Stimulated activated naive CD4-positive, alpha-beta T cell (primary cell): ENCODE data around the gene TMEM208.

Source experiments
- DNase-seq, 6 experiments: peaks; one replicate each; lab custom pipeline; 2025; lab: John Stamatoyannopoulos, UW

TMEM208 gene

DNA sequence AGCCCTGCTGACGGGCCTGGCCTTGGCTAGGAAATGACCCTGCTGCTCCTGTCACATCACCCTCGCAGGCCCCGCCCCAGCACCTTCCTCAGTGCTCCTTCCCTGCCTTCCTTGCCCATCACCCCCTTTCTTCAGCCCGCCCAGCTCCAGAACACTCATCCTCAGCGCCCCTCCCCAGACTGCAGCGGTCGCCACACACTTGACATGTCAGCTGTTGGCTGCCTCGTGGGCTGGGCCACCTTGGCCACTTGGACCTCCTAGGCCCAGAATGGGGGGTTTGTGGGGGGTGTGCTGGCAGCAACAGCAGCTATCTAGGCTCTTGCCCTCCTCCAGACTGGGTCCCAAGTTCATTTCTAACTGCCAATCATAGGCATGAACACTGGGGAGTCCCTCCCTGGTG lies 17.4 kb upstream of the TMEM208 start:
- no peak for DNase-seq

DNA sequence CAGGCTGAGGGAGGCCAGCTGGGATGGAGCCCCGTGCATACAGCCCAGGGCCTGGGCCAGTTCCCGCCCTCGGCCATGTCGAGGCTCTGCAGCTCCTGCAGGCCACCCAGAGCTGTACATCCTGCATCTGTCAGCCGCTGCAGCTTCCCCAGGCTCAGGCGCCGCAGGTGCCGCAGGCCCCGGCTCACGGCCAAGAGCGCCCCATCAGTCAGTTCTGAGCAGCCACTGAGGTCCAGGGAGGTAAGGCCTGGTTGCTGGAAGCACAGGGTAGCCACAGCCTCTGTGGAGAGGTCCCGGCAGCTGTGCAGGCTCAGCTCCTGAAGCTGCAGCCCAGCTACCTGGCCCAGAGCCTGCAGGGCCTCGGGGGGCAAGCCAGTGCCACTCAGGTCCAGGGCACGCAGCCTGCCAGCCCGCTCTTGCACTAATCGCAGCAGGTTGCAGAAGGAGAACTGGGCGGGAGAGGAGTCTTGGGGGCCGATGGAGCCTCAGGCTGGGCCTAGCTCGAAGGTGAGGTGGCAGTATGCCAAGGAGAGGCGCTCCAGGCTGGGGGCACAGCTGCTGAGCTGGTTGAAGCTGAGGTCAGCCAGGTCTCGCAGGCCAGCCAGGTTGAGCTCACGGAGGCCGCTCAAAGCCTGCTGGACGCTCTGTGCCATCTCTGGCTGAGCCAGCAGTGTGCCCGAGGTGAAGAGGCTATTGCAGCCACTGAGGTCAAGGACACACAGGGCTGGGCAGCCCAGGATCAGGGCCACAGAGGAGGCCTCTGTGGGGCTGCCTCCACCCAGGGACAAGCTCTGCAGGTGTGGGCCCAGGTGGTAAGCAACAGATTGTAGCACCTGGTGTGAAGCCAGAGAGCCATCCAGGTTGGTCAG lies 16.6 kb upstream of the TMEM208 start:
- no peak for DNase-seq

DNA sequence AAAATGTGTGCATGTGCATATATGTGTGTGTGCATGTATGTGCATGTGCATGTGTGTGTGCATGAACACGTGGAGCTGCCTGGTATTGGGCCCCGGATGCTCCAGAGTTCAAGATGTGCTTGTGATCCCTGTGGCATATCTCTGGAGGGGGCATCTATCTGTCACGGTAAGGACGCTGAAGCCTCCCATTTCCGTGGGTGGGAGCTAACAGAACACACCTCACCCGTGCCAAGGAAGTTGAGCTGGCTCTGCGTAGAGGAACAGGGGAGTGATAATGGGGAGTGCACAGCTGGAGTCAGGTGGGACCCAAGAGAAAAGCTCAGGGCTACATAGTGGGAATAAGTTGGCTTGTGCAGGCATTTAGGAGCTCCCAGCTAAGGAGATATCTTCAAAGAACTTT lies 15.3 kb upstream of the TMEM208 start:
- no peak for DNase-seq

DNA sequence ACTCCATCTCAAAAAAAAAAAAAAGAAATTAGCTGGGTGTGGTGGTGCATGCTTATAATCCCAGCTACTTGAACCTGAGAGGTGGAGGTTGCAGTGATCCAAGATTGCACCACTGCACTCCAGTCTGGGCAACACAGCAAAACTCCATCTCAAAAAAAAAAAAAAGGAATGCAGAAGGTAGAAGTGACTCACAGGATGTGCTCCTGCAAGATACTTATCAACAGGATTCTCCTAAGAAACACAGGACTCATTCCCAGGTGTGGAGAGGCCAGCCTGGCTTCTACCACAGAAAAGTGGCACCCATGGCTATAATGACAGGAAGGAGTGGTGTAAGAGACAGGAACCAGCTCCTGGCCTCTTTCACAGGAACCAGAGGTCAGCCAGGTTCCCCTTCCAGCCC lies 14.2 kb upstream of the TMEM208 start:
- no peak for DNase-seq

- no peak for DNase-seq
Observed at GRCh38 chr16:67213197-67214019, 13.5 kb upstream of the TMEM208 start.

GRCh38 chr16:67215706-67216105 lies 11.2 kb upstream of the TMEM208 start:
- DNase-seq, result no peak

DNA sequence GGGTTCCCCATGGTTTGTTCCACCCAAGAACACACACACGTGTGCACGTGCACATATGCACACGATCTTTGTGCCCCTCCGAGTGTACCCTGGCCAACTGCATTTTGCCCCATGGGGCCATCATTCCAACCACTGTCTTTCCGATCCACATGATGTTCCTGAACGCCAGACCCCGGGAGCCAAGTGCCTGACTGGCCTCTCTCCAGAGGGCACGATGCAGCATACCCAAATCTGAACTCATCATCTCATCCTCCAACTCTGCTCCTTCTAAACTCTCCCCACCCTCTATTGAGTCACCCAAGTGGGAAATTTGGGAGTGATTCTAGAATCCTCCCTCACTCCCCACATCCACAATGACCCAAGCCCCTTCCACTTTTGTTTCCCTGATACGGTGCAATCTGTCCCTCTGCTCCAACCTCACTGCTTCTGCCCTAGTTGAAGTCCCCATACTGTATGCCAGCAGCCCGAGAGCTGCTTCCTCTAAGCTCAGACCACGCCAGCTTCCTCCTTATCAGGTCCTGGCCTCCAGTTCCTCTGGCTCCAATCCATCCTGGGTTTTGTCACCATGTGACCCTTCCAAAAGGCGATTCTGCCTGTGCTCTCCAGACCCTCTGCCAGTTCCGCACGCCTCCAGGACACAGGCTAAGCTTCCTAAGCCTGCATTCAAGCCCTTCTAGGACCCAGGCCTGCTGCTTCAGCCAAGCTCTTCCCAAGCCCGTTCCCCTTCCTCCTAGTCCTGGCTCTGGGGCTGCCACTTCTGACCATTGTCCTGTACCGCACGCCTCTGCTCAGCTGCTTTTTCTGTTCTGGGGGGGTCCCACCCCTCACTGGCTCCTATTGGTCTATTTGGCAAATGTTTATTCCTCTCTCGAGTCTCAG lies 10.1 kb upstream of the TMEM208 start:
- no peak for DNase-seq

- DNase-seq, result no peak
Observed at GRCh38 chr16:67223992-67224391, 2.9 kb upstream of the TMEM208 start.

DNA sequence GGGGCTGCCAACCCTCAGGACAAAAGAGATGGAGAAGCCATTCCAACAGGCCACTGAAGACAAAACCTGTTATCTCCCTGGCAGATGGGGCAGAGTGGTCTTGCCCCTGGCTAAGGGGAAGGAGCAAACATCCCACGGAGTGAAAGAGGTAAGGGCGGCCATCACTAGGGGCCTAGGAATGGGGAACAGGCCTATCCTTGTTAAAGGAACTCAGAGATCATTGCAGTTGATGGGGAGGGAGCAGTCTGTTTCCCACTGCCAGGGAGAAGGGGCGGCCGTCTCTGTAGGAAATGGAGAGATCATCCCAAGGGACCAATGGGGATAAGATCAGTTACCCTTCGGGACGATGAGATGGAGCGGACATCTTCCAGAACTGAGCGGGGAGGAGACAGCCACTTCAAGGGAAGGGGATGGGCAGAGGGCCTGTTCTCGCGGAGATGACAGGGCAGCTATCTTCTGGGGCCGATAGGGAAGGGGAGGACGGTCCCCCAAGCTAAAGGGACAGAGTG lies 581 bp upstream of the TMEM208 start:
- no peak for DNase-seq

DNA sequence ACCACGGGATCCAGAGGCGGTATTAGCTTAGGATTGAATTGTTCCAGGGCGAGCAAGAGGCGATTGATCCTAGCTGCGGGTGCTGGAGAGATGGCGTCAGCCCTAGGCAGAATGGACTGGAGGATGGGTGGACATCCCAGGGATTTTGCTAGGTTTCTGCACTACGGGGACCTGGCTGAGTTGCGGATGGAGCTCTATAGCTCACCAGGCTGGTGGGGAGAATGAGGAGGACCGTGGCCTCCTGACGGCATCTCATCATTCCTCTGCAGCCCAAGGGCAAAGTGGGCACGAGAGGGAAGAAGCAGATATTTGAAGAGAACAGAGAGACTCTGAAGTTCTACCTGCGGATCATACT lies 614 bp downstream of the TMEM208 start:
- no peak for DNase-seq

- DNase-seq, result no peak
Observed at GRCh38 chr16:67228034-67228785, 1.3 kb downstream of the TMEM208 start.

GRCh38 chr16:67228905-67229304 lies 2.0 kb downstream of the TMEM208 start:
- no peak for DNase-seq

- no peak for DNase-seq
Observed at GRCh38 chr16:67229906-67230808, 3.2 kb downstream of the TMEM208 start.

- no peak for DNase-seq
Observed at GRCh38 chr16:67230809-67231660, 4.1 kb downstream of the TMEM208 start.

DNA sequence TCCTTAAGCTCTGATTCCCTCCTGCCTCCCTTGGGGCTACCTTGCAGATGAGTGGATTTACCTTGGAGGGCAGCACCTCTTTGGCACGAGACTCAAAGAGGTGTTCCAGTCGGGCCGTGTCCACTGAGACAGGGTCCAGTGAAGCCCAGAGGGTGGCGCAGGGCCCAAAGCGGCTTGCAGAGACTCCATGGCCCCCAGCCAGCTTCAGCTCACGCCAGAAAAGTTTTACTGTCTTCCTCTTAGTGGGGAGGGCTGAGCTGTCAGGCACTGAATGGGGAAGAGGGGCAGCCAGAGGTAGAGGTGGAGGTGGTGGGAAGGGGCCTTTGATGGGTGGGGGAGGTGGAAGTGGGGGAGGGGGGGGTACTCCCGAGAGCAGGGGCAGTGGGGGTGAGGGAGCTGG lies 6.7 kb downstream of the TMEM208 start:
- no peak for DNase-seq

GRCh38 chr16:67234180-67234597 lies 7.3 kb downstream of the TMEM208 start:
- no peak for DNase-seq

DNA sequence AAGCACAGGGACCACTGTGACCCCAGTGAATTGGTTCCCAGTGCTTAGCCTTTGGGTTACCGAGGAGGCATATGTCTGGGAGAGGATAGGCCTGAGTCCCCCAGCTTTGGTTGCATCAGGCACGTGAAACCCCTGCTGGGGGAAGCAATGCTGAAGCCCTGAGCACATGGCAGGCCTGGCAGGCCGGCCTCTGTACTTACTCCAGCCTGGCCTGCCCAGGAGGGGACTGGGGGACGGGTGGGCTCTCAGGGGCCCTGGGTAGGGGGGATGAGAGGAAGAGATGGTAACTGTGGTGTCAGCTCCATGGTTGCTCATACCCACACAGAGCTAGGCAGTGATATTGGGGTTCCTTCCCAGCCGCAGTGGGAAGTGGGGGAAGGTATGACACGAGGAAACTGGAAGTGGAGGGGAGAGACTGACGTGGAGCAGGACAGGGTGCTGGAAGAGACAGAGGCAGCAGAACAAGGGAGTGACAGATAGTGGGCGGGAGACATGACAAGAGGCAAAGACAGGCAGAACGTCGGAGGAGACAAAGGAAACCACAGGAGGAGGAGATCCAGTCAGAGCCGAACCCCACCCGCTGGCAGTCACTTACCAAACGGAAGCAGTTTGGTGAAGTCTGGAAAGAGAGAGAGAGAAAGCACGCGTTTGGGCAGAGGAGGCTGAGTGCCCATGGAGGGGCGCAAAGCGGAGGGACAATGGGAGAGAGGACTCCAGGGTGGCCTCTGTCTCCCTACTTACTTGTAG lies 9.1 kb downstream of the TMEM208 start:
- peak in 4 of 6 experiments; percentile 7 to 62 (median 34) for DNase-seq
